Germinal center (tissue), 1 donor: ENCODE data around the gene ACACA.

Experiments used
- DNase-seq: peaks from one replicate; pipeline ENCODE4 v3.0.0; 2012; ENCODE audit warnings: mixed read lengths, low spot score

Gene ACACA

GRCh38 chr17:37291351-37291750 lies 115.3 kb downstream of the ACACA start:
- no peak for DNase-seq

- no peak for DNase-seq
Measured at GRCh38 chr17:37286430-37286829, 120.2 kb downstream of the ACACA start.

- DNase-seq, result no peak
Measured at GRCh38 chr17:37284191-37284590, 122.4 kb downstream of the ACACA start.

- no peak for DNase-seq
Measured at GRCh38 chr17:37283414-37283961, 123.1 kb downstream of the ACACA start.

GRCh38 chr17:37280841-37281240 lies 125.8 kb downstream of the ACACA start:
- no peak for DNase-seq

- no peak for DNase-seq
Measured at GRCh38 chr17:37278247-37278894, 128.3 kb downstream of the ACACA start.

GRCh38 chr17:37276475-37276874 lies 130.2 kb downstream of the ACACA start:
- DNase-seq, result no peak

GRCh38 chr17:37274461-37274860 lies 132.2 kb downstream of the ACACA start:
- DNase-seq, result no peak

GRCh38 chr17:37273409-37274051 lies 133.1 kb downstream of the ACACA start:
- no peak for DNase-seq

- no peak for DNase-seq
Measured at GRCh38 chr17:37265446-37266173, 141.0 kb downstream of the ACACA start.

- DNase-seq, result no peak
Measured at GRCh38 chr17:37261286-37261685, 145.3 kb downstream of the ACACA start.

- no peak for DNase-seq
Measured at GRCh38 chr17:37259030-37259735, 147.5 kb downstream of the ACACA start.

GRCh38 chr17:37256627-37257026 lies 150.0 kb downstream of the ACACA start:
- no peak for DNase-seq

- no peak for DNase-seq
Measured at GRCh38 chr17:37255432-37255831, 151.2 kb downstream of the ACACA start.

- DNase-seq, result no peak
Measured at GRCh38 chr17:37247825-37248224, 158.8 kb downstream of the ACACA start.

- DNase-seq, result no peak
Measured at GRCh38 chr17:37246085-37246484, 160.6 kb downstream of the ACACA start.

GRCh38 chr17:37240381-37240780 lies 166.3 kb downstream of the ACACA start:
- no peak for DNase-seq

GRCh38 chr17:37239690-37240334 lies 166.8 kb downstream of the ACACA start:
- peak; percentile 35 for DNase-seq

GRCh38 chr17:37234106-37234505 lies 172.5 kb downstream of the ACACA start:
- no peak for DNase-seq

- DNase-seq, result no peak
Measured at GRCh38 chr17:37233036-37233435, 173.6 kb downstream of the ACACA start.

- DNase-seq, result no peak
Measured at GRCh38 chr17:37231887-37232286, 174.7 kb downstream of the ACACA start.

- no peak for DNase-seq
Measured at GRCh38 chr17:37230633-37231032, 176.0 kb downstream of the ACACA start.
